H7 (cell line): Measurements from ENCODE around the gene HOOK2. TPM values are rescaled to one million over a fixed set of nuclear protein-coding genes. Genes with fewer than 3 reads are reported as not detected.
"Not testable (repeated sequence)": the region's sequence is repeated elsewhere in the genome, so short reads cannot be mapped to it uniquely, and the experiment has no call there.

ENCODE experiments used
- DNase-seq: peaks from one replicate; pipeline ENCODE4 v3.0.0; 2012
- H3K27me3 ChIP-seq: 2 replicates; pipeline ENCODE4 v1.6.0; 2011; ENCODE audit warnings: mild to moderate bottlenecking, low read length; ENCODE audit not compliant: control insufficient read depth, insufficient read depth
- H3K36me3 ChIP-seq: replicated peaks from 2 replicates; pipeline ENCODE4 v1.5.1; 2011; ENCODE audit warnings: low read length; ENCODE audit not compliant: control insufficient read depth, insufficient read depth
- H3K4me3 ChIP-seq: 2 replicates; pipeline ENCODE4 v1.5.1; 2011; ENCODE audit warnings: low read depth, mild to moderate bottlenecking, control low read depth, low read length, moderate library complexity; ENCODE audit not compliant: insufficient read depth
- total RNA-seq: library from RNA; depleted of rRNA; stranded (reverse); fragments of >200 nt; shearing (Covaris generic); gene quantifications from 2 replicates; pipeline ENCODE4 v1.2.3, GENCODE V29; 2014

HOOK2 gene
- total RNA-seq, 1 experiment from 2014 or later, result 15.4 TPM

- H3K36me3 ChIP-seq, result peaks cover 14% of the 10 kb centered on the region
- not testable (repeated sequence) for DNase-seq, H3K27me3 ChIP-seq, H3K4me3 ChIP-seq
These were observed 22.3 kb upstream of the HOOK2 start for GRCh38 chr19:12797607-12798006.

GRCh38 chr19:12797141-12797587, 21.8 kb upstream of the HOOK2 start:
- DNase-seq, result no peak
- peaks cover 14% of the 10 kb centered on the region for H3K36me3 ChIP-seq
- H3K27me3 ChIP-seq, result peaks cover 9% of the 10 kb centered on the region
- no peak overlapping the region for H3K4me3 ChIP-seq

GRCh38 chr19:12796146-12797071, 21.1 kb upstream of the HOOK2 start:
- Histone ChIP-seq H3K27me3 (peaks cover 15% of the 10 kb centered on the region), H3K36me3 (peaks cover 14% of the 10 kb centered on the region), H3K4me3 (no peak overlapping the region)
- peak; percentile 91 for DNase-seq

GRCh38 chr19:12794971-12795381, 19.6 kb upstream of the HOOK2 start:
- Histone ChIP-seq H3K36me3 (peaks cover 11% of the 10 kb centered on the region), H3K27me3 (peaks cover 21% of the 10 kb centered on the region), H3K4me3 (no peak overlapping the region)
- no peak for DNase-seq

GRCh38 chr19:12794196-12794941, 19.0 kb upstream of the HOOK2 start:
- peak; percentile 15 for DNase-seq

GRCh38 chr19:12793290-12794195, 18.2 kb upstream of the HOOK2 start:
- Histone ChIP-seq H3K4me3 (peak overlapping the region; percentile 70), H3K36me3 (0 out of 2 replicates have a peak, but pooled peaks cover 2% of the 10 kb centered on the region), H3K27me3 (peaks cover 21% of the 10 kb centered on the region)
- DNase-seq, result peak; percentile 99

More at GRCh38 chr19:12794196-12794941, 19.0 kb upstream of the HOOK2 start:
- Histone ChIP-seq H3K4me3 (peak overlapping the region; percentile 61), H3K27me3 (peaks cover 21% of the 10 kb centered on the region), H3K36me3 (peaks cover 6% of the 10 kb centered on the region; the same call in 1 of the 2 replicates)

GRCh38 chr19:12792853-12793289, 17.5 kb upstream of the HOOK2 start:
- Histone ChIP-seq H3K36me3 (0 out of 2 replicates have a peak, but pooled peaks cover 2% of the 10 kb centered on the region), H3K4me3 (peak overlapping the region; percentile 70), H3K27me3 (peaks cover 21% of the 10 kb centered on the region)
- peak; percentile 66 for DNase-seq

- peak overlapping the region; percentile 70 for H3K4me3 ChIP-seq
- 0 out of 2 replicates have a peak, but pooled peaks cover 2% of the 10 kb centered on the region for H3K36me3 ChIP-seq
- peak; percentile 83 for DNase-seq
- peaks cover 21% of the 10 kb centered on the region for H3K27me3 ChIP-seq
These were observed 16.9 kb upstream of the HOOK2 start for GRCh38 chr19:12792051-12792852.

- Histone ChIP-seq H3K4me3 (peak within 1 kb of the TSS; percentile 70), H3K27me3 (peaks cover 21% of the 10 kb centered on the region), H3K36me3 (no peaks in the 10 kb centered on the region)
- DNase-seq, result peak; percentile 92
These were observed 16.1 kb upstream of the HOOK2 start, which contains the start of gene JUNB for GRCh38 chr19:12791345-12792050. Gene JUNB, plus strand, starts transcription at chr19:12791486. Its CDS starts 286 bp downstream, at chr19:12791772.

- peaks cover 21% of the 10 kb centered on the region for H3K27me3 ChIP-seq
- no peak for DNase-seq
- peak overlapping the region; percentile 70 for H3K4me3 ChIP-seq
- H3K36me3 ChIP-seq, result no peaks in the 10 kb centered on the region
These were observed 15.4 kb upstream of the HOOK2 start for GRCh38 chr19:12790628-12791344.

GRCh38 chr19:12789904-12790619, 14.7 kb upstream of the HOOK2 start:
- H3K36me3 ChIP-seq, result no peaks in the 10 kb centered on the region
- peaks cover 21% of the 10 kb centered on the region for H3K27me3 ChIP-seq
- DNase-seq, result peak; percentile 99
- peak overlapping the region; percentile 70 for H3K4me3 ChIP-seq
